GM19193 (cell line): ENCODE data around the gene DRAM2.

Experiments
- POLR2A ChIP-seq: IDR thresholded peaks from 4 replicates; pipeline ENCODE4 v1.6.1; 2011; ENCODE audit not compliant: insufficient read depth, insufficient read length; ENCODE audit errors: extremely low read depth

Gene DRAM2

DNA sequence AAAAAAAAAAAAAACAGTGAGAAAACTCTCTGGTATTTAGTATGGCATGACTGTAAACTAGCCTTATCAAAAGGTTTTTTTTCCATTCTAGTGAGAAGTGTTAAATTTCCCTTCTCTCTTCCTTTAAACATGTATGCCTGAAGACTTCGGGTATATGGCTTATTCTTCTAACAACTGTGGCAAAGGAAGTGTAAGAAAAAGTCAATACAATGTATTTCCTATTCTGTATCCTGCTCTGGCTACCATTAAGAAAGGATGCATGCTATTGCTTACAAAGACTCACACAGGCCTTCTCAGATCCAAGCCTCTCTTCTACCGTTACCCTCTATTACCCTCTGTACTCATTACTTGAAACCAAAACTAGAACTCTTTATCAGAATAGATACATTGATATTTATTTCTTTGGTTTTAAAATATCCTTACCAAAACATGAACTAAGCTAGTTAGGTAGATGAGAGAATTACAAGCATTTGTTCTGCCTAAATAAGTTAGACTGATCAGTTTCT is 8.5 kb upstream of the DRAM2 start:
- TF ChIP-seq POLR2A = no peak

DNA sequence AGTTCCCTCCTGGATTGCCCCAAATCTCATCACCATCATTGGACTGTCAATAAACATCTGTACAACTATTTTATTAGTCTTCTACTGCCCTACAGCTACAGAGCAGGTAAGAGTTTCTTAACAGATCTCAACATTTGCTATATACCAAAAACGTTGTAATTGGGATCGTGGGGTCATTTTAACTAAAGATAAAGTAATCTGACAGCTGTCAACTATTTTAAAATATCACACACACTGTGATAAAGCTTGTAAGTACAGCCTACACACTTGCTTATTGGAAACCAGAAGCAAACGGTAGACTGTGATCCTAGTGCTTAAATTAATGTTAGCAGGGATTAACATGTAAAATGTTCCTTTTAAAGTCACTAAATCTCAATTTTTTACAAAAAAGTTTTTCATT is 8.1 kb upstream of the DRAM2 start:
- TF ChIP-seq POLR2A = no peak

DNA sequence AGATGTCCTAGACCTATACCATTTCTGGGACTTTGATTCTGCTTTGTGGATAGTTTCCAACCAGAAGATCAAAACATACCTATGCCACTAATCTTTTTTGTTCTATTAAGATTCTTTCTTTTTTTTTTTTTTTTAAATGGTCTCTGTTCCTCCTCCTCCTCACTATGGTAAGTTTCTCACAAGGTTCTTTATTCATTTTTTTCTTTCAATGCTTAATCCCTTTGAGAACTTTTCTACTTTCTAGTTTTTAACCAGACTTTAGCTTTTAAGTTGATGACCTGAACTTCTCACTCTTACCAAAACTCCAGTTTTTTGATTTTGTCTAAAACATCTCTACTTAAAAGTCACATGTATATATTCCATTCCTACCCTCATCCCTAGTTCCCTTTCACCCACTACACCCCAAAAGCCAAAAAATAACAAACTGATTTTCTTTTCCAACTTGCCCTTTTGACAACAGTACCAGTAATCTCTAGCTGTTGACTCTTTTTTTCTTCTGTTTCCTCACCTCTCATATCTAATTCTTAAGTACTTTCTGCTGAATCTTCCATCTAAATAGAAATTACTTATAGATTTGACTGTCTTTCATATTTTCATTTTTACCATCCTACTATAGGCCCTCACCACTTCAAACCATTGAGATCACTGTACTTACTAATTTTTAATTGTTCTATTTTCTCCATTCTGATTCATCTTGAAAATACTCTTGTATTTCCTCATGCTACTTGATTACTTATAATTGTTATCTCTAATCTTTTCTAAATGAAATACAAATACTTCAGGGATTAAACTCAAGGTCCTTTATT is 6.3 kb upstream of the DRAM2 start:
- no peak for TF ChIP-seq POLR2A

DNA sequence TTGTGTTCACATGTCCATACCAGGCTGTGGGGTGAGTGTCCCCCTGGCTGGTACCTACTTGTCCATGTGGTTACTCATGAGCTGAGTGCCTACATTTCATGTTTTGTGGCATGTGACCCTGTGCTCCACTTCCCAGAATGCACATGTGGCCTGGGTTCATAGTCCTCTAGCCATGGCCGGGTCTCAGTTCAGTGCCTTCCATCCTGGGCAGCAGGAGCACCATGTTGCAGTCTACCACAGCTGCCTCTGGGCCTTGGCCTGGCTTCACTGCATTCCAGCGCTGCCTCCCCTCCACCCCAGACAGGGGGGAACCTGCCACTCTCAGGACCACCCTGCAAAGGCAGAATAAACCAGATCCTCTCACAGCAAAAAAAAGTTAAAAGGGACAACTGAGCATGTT is 5.6 kb upstream of the DRAM2 start:
- TF ChIP-seq POLR2A = peak; percentile 11

DNA sequence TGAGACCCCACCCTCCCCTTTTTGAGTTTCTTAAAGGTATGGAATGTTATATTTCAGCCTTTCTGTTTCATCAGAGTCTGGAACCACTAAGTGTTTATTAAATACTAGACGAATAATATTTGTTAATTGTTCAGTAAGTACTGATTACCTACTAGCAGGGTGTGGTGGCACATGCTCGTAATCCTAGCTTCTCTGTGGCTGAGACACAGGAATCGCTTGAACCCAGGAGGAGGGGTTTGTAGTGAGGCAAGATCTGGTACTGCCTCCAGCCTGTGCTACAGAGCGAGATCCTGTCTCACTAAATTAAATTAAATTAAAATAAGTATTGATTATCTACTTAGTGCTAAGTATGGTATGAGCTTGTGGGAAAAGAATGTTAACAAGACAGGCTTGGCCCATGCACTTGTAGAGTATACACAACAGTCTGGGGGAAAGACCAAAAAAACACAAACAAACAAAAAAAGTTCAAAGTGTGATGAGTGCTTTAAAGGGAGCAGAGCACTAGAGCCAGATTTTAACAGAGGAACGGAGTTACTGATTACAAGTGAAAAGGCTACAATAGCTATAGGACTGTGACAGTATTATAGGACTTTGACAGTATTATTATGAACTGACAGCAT is 2.6 kb upstream of the DRAM2 start:
- no peak for TF ChIP-seq POLR2A

DNA sequence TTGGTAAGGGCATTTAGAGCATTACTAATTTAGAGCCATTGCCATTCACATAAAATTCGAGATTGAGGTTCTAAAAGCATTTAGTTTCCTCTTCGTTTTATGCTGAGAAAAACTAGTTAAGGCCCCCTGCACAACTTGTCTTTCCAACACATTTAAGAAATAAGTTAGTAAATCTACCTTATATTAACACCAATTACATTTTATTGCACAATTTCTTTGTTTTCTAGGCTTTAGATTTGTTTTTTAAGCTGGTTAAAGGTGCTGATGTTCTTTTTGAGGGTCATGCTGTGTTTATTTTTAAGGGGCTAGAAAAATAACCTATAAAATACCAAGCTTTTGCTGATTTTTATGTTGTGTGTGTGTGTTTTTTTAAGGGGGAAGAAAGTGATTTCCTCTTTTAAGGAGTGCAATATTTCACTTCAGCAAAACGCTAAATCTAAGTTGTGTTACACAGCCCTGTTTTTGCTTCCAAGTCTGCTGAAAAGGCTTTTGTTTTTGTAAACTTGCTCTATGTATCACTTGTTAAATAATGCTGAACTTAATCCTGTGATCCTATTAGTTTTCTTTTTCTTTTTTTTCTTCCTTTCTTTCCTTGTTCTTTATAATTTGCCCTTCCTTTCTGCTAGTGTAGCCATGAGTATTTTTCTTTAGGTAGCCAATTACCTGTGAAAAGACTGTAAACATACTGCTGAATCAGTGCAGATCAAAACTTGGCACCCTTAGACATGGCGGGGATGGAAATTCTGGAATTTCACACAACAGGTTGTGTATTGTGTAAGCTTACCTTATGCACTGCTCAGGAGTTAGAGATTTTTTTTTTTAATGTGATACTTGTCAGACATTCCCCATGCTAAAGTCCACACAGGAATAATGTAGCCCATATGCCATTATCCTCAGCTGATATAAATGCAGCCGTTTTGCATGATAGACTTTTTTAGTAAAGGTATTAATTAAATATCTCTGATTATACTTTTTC is 1.6 kb upstream of the DRAM2 start:
- TF ChIP-seq POLR2A = no peak

DNA sequence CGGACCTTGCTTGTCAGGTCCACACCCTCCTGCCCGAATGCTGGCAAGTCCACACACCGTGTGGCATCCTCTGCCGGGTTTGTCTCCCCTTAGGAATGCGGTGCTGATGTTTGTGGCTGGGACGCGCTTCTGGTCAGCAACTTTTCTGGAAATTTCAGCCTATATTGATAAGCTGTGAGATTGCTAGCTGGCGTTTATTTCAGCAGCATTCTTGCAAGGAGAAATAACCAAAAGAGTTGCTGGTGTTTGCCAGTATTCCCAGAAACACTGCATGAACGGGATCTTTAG is 731 bp upstream of the DRAM2 start:
- no peak for TF ChIP-seq POLR2A

DNA sequence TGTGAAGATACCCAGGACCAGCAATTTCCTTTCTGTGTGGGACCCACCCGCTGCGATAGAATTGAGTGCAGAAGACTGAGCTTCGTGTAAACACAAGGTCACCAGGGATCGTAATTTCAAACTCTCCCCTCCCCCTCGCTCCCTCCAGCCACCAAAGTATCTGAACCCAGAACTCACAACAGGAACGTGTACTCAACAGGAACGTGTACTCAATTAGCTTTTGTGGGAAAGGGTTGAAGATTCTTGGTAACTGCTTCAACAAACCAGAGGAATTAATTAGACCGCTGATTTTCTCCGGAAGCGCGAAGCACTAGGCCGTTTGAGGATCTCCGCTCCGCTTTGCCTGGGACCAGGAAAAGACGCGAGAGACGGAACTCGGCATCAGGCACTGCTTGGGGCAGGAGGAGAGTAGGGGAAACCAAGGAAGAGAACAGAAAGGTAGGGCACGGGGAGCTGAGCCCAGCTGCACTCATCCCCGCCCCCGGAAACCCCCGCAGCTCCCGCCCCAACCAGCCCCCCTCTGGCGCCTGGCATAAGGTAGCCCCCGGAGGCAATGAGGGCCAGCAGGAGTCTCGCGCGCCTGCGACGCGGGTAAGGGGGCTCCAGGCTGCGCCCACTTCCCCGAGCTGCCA is 453 bp downstream of the DRAM2 start:
- TF ChIP-seq POLR2A = peak; percentile 37

DNA sequence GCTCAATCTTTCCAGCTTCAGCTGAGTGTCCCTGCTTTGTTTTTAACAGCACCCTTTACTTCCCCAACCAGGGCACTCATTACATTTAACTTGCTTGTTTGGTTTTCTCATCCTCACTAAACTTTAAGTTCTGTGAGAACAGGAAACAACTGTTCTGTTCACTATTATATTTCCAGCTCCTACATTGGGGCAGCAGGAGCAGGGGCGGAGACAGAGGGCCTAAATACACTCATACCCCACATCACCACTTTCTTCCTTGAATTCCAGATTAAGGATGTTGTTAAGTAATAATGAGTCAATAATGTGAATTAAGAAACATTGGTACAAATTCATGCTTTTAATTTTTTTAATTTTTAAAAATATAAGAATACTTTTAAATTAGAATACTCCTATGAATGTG is 6.0 kb downstream of the DRAM2 start:
- TF ChIP-seq POLR2A = no peak

DNA sequence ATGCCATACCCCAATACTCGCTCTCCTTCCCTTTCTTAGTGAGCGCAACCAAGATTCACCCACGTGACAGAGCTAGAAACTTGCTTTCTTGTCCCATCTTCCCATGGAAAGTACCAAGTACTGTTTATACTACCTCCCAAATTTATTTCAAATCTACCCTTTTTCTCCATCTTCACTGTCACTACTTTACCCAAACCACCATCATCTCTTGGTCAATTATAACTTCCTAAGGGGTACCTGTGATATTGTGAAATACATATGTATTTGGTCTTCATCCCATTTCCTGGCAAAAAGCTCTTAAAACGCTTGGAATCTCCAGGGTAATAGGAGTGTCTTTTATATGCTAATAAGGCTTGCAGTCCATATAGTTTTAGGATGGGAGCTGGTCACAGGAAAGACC is 8.2 kb downstream of the DRAM2 start:
- TF ChIP-seq POLR2A = no peak

DNA sequence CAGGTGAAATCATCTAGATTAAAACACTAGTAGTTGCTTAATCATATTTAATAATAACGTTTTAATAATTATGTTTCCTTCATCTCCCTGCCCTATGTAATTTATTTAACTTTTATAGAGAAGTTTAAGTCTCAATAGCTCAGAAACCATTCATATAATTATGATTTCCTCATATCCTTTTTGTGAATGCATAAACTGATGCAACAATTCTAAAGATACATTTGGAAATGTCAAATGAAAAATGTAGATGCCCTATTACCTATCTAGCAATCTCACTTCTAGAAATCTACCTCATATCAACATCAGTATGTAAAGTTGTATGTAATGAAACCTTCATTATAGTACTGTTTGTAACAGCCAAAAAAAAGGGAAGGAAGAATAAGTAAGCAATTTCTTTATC is 10.5 kb downstream of the DRAM2 start:
- TF ChIP-seq POLR2A = no peak

DNA sequence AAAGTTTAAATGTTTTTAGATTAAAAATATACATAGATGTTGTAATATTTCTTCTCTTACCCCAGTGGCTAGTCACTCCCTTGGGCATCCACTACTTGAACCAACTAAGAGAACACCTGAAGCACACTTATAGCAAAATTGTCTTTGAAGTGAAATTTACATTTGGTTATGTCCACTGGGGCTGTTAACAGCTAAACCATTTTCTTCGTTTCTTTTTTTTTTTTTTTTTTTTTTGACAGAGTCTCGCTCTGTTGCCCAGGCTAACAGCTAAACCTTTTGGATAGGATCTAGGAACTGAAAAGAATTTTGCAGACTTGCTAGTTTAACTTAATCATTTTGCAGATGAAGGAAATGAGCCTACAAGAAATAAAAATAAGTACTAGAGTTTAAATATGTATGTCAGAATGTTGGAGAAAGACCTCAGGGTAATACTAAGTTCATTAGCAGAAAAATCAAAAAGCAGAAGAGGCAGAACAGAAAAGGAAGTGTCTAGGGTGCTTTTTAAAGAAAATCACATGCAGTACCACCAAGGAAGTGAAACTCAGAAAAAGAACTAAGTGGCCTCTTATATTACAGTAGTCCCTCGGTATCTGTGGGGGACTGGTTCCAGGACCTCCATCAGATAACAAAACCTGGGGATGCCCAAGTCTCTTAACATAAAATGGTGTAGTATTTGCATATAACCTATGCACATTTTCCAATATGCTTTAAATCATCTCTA is 11.8 kb downstream of the DRAM2 start:
- no peak for TF ChIP-seq POLR2A

DNA sequence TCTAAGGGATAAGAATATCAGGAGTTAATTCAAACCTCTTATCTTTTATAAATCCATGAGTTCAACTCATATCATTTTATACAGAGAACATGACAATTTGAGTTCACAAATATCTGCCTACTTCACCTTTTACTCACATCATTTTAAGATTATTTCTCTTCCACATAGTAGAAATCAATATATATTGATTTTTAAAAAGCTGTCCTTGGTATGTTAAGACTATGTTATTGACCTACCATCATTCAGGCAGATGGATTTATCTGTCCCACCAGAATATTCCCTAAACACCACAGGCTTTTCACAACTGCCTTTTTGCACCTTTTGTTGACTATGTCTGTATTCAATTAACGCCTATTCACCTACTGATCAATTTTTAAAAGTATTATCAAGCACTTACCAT is 13.5 kb downstream of the DRAM2 start:
- TF ChIP-seq POLR2A = no peak

DNA sequence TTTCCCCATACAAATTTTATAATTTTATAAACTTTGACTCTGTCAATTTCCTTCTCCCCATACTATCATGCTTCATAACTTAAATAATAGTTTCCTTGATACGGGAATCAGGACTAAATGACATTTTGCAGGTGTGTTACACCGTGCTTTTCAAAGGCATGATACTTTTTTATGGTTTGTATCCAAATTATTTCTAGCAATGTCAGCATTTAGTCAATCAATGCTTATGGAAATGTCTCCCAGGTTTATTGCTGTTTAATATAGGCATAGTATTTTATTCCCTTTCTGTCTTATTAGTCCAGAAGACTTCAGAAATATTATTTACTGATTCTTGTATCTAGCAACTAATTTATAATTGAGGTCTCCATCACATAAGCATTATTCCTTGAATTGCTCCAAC is 23.4 kb downstream of the DRAM2 start:
- no peak for TF ChIP-seq POLR2A
